Natural killer cell (primary cell): ENCODE data around the gene YWHAH. TPM values are rescaled to one million over a fixed set of nuclear protein-coding genes. Genes with fewer than 3 reads are reported as not detected.

Experiments used
- ATAC-seq, 3 donors: fragments of 150-1000 bp in 2 of 3; fragments of 200-7000 bp in 1 of 3; cut with Tn5 transposase; 1 replicate in 1 of 3; 2 replicates in 2 of 3; pipeline ENCODE4 v1.10.0; 2021; ENCODE audit warnings: mild to moderate bottlenecking in 2 of 3, moderate library complexity in 2 of 3
- DNase-seq, 2 donors: peaks; one replicate each; pipeline versions ENCODE4 v3.0.0 to v3.0.0-alpha.2; 2013 to 2021; ENCODE audit warnings: mixed read lengths in 1 of 2
- H3K27ac ChIP-seq: one replicate; pipeline ENCODE4 v1.5.1; 2013; ENCODE audit warnings: mild to moderate bottlenecking, low read length
- H3K27me3 ChIP-seq: one replicate; pipeline ENCODE4 v1.6.1; 2013; ENCODE audit warnings: low read length; ENCODE audit not compliant: control insufficient read depth, insufficient read depth
- H3K36me3 ChIP-seq: one replicate; pipeline ENCODE4 v1.6.1; 2013; ENCODE audit warnings: low read length; ENCODE audit not compliant: control insufficient read depth, insufficient read depth
- H3K4me1 ChIP-seq: one replicate; pipeline ENCODE4 v1.6.1; 2013; ENCODE audit warnings: low read length; ENCODE audit not compliant: control insufficient read depth, insufficient read depth
- H3K4me3 ChIP-seq: one replicate; pipeline ENCODE4 v1.5.1; 2013; ENCODE audit warnings: low read length
- H3K9me3 ChIP-seq: one replicate; pipeline ENCODE4 v1.6.1; 2013; ENCODE audit warnings: low read length; ENCODE audit not compliant: control insufficient read depth, insufficient read depth
- H3K27ac Mint-ChIP-seq, 2 donors: one replicate each; pipeline ENCODE4 v1.8.0; 2022; ENCODE audit warnings: mild to moderate bottlenecking in 2 of 2, mixed read lengths in 2 of 2, moderate library complexity in 1 of 2
- H3K27me3 Mint-ChIP-seq, 2 donors: one replicate each; pipeline ENCODE4 v1.8.0; 2022; ENCODE audit warnings: low read depth in 2 of 2, mixed read lengths in 2 of 2
- H3K36me3 Mint-ChIP-seq: one replicate; pipeline ENCODE4 v1.8.0; 2022; ENCODE audit warnings: mixed read lengths
- H3K4me1 Mint-ChIP-seq, 2 donors: one replicate each; pipeline ENCODE4 v1.8.0; 2022; ENCODE audit warnings: mixed read lengths in 2 of 2
- H3K4me3 Mint-ChIP-seq: one replicate; pipeline ENCODE4 v1.8.0; 2022; ENCODE audit warnings: mild to moderate bottlenecking, moderate library complexity, mixed read lengths
- H3K9me3 Mint-ChIP-seq, 2 donors: one replicate each; pipeline ENCODE4 v1.8.0; 2022; ENCODE audit warnings: mixed read lengths in 2 of 2
- CTCF ChIP-seq: fragments of 200-600 bp; IDR thresholded peaks from one replicate; pipeline ENCODE4 v1.8.0; 2022; ENCODE audit warnings: antibody characterized with exemption
- WGBS: methylation state at CpG from one replicate; pipeline ENCODE4 v1.1.7; 2013; ENCODE audit warnings: missing lambda C conversion rate; ENCODE audit not compliant: insufficient coverage; 5-methylcytosine and 5-hydroxymethylcytosine counted together
- intact Hi-C: fragments of 100-400 bp; cut with micrococcal nuclease; formaldehyde crosslinking; loops from one replicate; pipeline ENCODE4 v1.14.2; 2022
- total RNA-seq, 4 donors: library from RNA; stranded (reverse); fragments of 120-200 nt in 1 of 4; gene quantifications; one replicate each; pipeline versions ENCODE4 v1.2.3 to v1.2.4, GENCODE V29; 2013 to 2022

YWHAH gene
- total RNA-seq: 10 to 100 TPM; 29.6 to 35.0 (median 32.8) TPM
- total RNA-seq (2013): 74.3 TPM

GRCh38 chr22:31943978-31944699 lies at the start of gene YWHAH:
Gene YWHAH, plus strand, starts transcription at chr22:31944535. Its CDS starts 199 bp downstream, at chr22:31944734.
- Mint-ChIP-seq H3K27me3 (no peaks in the 10 kb centered on the region), H3K36me3 (no peaks in the 10 kb centered on the region), H3K9me3 (no peaks in the 10 kb centered on the region), H3K27ac (peak within 1 kb of the TSS in 1 of 2 donors; percentile 82), H3K4me3 (peak within 1 kb of the TSS; percentile 92), H3K4me1 (peaks cover 7 to 14% of the 10 kb centered on the region in 2 donors)
- Histone ChIP-seq H3K27me3 (no peaks in the 10 kb centered on the region), H3K27ac (peak within 1 kb of the TSS; percentile 81), H3K36me3 (peaks cover 14% of the 10 kb centered on the region), H3K9me3 (no peaks in the 10 kb centered on the region), H3K4me3 (peak within 1 kb of the TSS; percentile 58), H3K4me1 (peaks cover 27% of the 10 kb centered on the region)
- WGBS: under 1% methylated on average over 85 of the region's 86 CpGs
- no peak for TF ChIP-seq CTCF
- intact Hi-C loops: loop anchor here (1.0 kb wide), 1 partner anchor 282 kb away; the partner anchor contains the start of gene PISD
- ATAC-seq (peak; percentile 75 to 88 (median 80)), DNase-seq (peak; percentile 82 to 91)

GRCh38 chr22:31895411-31896123 lies 48.8 kb upstream of the YWHAH start:
- DNase-seq (no peak), ATAC-seq (no peak)
- Mint-ChIP-seq H3K27ac (no peak overlapping the region), H3K4me1 (no peaks in the 10 kb centered on the region), H3K9me3 (no peaks in the 10 kb centered on the region), H3K27me3 (no peaks in the 10 kb centered on the region), H3K4me3 (no peak overlapping the region), H3K36me3 (peaks cover 6% of the 10 kb centered on the region)
- Histone ChIP-seq H3K4me3 (no peak overlapping the region), H3K36me3 (peaks cover 34% of the 10 kb centered on the region), H3K4me1 (no peaks in the 10 kb centered on the region), H3K9me3 (no peaks in the 10 kb centered on the region), H3K27me3 (no peaks in the 10 kb centered on the region), H3K27ac (no peak overlapping the region)
- 100% methylated on average over 2 of the region's 2 CpGs for WGBS
- no peak for TF ChIP-seq CTCF
- intact Hi-C loops: no loop called here

GRCh38 chr22:31896472-31896871 lies 47.9 kb upstream of the YWHAH start:
- no peak for TF ChIP-seq CTCF
- Mint-ChIP-seq H3K27me3 (no peaks in the 10 kb centered on the region), H3K36me3 (peaks cover 6% of the 10 kb centered on the region), H3K4me1 (no peaks in the 10 kb centered on the region), H3K4me3 (no peak overlapping the region), H3K9me3 (no peaks in the 10 kb centered on the region), H3K27ac (no peak overlapping the region)
- WGBS: no CpG with 5 or more reads among the region's 1 CpG
- Histone ChIP-seq H3K27ac (no peak overlapping the region), H3K36me3 (peaks cover 33% of the 10 kb centered on the region), H3K27me3 (no peaks in the 10 kb centered on the region), H3K4me3 (no peak overlapping the region), H3K9me3 (no peaks in the 10 kb centered on the region), H3K4me1 (no peaks in the 10 kb centered on the region)
- no peak for DNase-seq
- ATAC-seq: no peak
- intact Hi-C loops: no loop called here
